Ovary (tissue), 9 donors: ENCODE data around the gene LAD1. TPM values are rescaled to one million over a fixed set of nuclear protein-coding genes. Genes with fewer than 3 reads are reported as not detected.

Experiments
- DNase-seq, 5 donors: peaks; one replicate each; pipeline ENCODE4 v3.0.0-alpha.2; 2019 to 2020
- H3K27ac ChIP-seq, 2 donors: fragments of 200-600 bp; one replicate each; pipeline versions ENCODE4 v1.5.1 to v1.8.0; 2019 to 2022
- H3K27me3 ChIP-seq: fragments of 200-600 bp; one replicate; pipeline ENCODE4 v1.8.0; 2022
- H3K36me3 ChIP-seq: fragments of 200-600 bp; sonication (generic); one replicate; pipeline ENCODE4 v1.5.1; 2019
- H3K4me1 ChIP-seq: one replicate; pipeline ENCODE4 v1.8.1; 2013; ENCODE audit warnings: mild to moderate bottlenecking, moderate library complexity; ENCODE audit not compliant: insufficient read depth
- H3K4me3 ChIP-seq: fragments of 200-600 bp; sonication (generic); one replicate; pipeline ENCODE4 v1.5.1; 2017
- H3K9me3 ChIP-seq, 2 donors: fragments of 200-600 bp in 1 of 2; sonication (generic) in 1 of 2; one replicate each; pipeline versions ENCODE4 v1.5.1 to v1.8.1; 2013 to 2019; ENCODE audit warnings: mild to moderate bottlenecking in 1 of 2, moderate library complexity in 1 of 2
- EP300 ChIP-seq: sonication (generic); formaldehyde crosslinking; IDR thresholded peaks from one replicate; pipeline ENCODE4 v1.6.1; 2017; ENCODE audit warnings: antibody characterized with exemption
- POLR2A ChIP-seq: fragments of 450-650 bp; IDR thresholded peaks from one replicate; pipeline ENCODE4 v1.6.1; 2017; ENCODE audit warnings: antibody characterized with exemption, mild to moderate bottlenecking, moderate library complexity
- WGBS, 3 donors: extraction: QIAGEN DNeasy Blood & Tissue Kit in 1 of 3; methylation state at CpG; one replicate each; pipeline versions ENCODE4 v1.1.5 to v1.1.7; 2013 to 2017; 5-methylcytosine and 5-hydroxymethylcytosine counted together
- intact Hi-C, 4 donors: fragments of 100-400 bp; cut with DNase I; formaldehyde crosslinking; loops; one replicate each; pipeline versions ENCODE4 v1.11.0 to v1.15.1; 2022 to 2023
- polyA plus RNA-seq, 2 donors: library from polyadenylated mRNA; stranded (reverse); fragments of 200-250 nt in 1 of 2; fragments of 350-450 nt in 1 of 2; fragmentation: Illumina TruSeq in 1 of 2; extraction: RNeasy Lipid Tissue Mini Kit (QIAGEN cat#74804) in 1 of 2; gene quantifications; one replicate each; pipeline ENCODE4 v1.2.3, GENCODE V29; 2013 to 2014
- total RNA-seq, 7 donors: library from RNA; depleted of rRNA in 2 of 7; stranded (reverse); fragments of >200 nt in 2 of 7; fragmentation: NEBNext Ultra II Directional in 3 of 7; extraction: Animal tissue kit (Norgen Biotek cat#: 25700) in 3 of 7; gene quantifications; one replicate each; pipeline versions ENCODE4 v1.1.0 to v1.2.4, GENCODE V29; 2016 to 2023
- TF ChIP-seq, protein P1 (sequence below), 3 donors: fragments of 450-650 bp in 2 of 3; fragments of 200-600 bp in 1 of 3; IDR thresholded peaks; one replicate each; pipeline versions ENCODE4 v1.5.1 to v1.8.0; 2016 to 2022; ENCODE audit warnings: antibody characterized with exemption in 3 of 3, mild to moderate bottlenecking in 1 of 3
- donor health status: DM: no; HTN: no; CAD: no; lungs with moderate emphysema.
- donor health status: DM: no; HTN: no; CAD: no.
- donor health status: Bipolar disorder and iron deficiency.
- donor health status: DM: yes; HTN: yes; CAD: no.
- donor health status: DM: no; HTN: no; CAD: no.
- donor health status: DM: yes; HTN: yes; CAD: no.

LAD1 gene
- total and polyA plus RNA-seq, 9 donors = 0.13 to 9.8 (median 2.1) TPM; not detected in 2

DNA sequence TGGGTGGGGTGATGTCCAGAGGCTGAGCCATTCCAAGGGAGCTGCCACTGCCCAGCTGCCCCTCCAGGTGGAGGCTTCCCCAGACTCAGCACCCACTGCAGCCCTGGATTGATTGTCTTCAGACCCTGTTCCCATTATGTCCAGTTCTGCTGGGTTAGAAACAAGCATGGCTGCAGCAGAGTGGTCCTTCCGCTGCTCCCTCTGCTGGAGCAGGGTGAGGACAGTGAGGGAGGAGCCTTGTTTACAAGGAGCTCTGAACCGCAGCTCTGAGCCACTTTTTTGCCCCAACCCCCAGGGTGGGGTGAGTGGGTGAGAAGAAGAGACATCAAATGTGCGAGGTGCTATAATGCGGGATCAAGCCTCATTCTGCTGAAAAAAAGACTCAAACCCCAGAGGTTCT, 24.0 kb downstream of the LAD1 start:
- H3K9me3 ChIP-seq = no peaks in the 10 kb centered on the region
- no peaks in the 10 kb centered on the region for H3K36me3 ChIP-seq
- no peak overlapping the region for H3K27ac ChIP-seq
- TF ChIP-seq POLR2A (no peak), EP300 (no peak)
- TF ChIP-seq, protein P1, sequence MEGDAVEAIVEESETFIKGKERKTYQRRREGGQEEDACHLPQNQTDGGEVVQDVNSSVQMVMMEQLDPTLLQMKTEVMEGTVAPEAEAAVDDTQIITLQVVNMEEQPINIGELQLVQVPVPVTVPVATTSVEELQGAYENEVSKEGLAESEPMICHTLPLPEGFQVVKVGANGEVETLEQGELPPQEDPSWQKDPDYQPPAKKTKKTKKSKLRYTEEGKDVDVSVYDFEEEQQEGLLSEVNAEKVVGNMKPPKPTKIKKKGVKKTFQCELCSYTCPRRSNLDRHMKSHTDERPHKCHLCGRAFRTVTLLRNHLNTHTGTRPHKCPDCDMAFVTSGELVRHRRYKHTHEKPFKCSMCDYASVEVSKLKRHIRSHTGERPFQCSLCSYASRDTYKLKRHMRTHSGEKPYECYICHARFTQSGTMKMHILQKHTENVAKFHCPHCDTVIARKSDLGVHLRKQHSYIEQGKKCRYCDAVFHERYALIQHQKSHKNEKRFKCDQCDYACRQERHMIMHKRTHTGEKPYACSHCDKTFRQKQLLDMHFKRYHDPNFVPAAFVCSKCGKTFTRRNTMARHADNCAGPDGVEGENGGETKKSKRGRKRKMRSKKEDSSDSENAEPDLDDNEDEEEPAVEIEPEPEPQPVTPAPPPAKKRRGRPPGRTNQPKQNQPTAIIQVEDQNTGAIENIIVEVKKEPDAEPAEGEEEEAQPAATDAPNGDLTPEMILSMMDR (IDR thresholded peaks at IDR 0.05) = no peak
- 69 to 77% (median 76%) methylated on average over 4 of the region's 4 CpGs for WGBS, 3 donors
- DNase-seq = no peak
- intact Hi-C loops = no loop called here
- peaks cover 1% of the 10 kb centered on the region for H3K4me1 ChIP-seq
- H3K27me3 ChIP-seq = no peaks in the 10 kb centered on the region
- H3K4me3 ChIP-seq = no peak overlapping the region

DNA sequence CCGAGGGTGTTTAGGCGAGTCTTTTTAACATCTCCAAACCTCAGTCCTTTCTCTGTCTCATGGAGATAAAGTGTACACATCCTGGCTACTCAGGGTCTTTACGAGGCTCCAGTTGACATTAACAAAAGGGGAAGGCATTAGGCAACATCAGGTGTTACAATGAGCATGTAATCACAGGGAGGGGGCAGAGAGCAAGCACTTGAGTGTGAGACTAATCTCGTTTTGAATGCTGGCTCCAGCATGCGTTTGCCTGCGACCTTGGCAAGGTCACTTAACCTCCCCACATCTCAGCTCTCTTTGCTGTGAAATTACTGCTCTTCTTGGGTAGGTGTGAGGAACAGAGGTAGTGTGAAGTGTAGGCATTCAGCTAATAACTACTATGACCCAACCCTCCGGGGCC, 24.8 kb downstream of the LAD1 start:
- no peak overlapping the region for H3K27ac ChIP-seq
- peaks cover 1% of the 10 kb centered on the region for H3K4me1 ChIP-seq
- H3K4me3 ChIP-seq = no peak overlapping the region
- intact Hi-C loops = no loop called here
- no peaks in the 10 kb centered on the region for H3K9me3 ChIP-seq
- H3K27me3 ChIP-seq = no peaks in the 10 kb centered on the region
- DNase-seq = no peak
- WGBS, 3 donors = 42 to 48% (median 48%) methylated on average over 7 of the region's 7 CpGs
- no peaks in the 10 kb centered on the region for H3K36me3 ChIP-seq
- TF ChIP-seq, protein P1 (IDR thresholded peaks at IDR 0.05) = no peak
- TF ChIP-seq EP300 = no peak
- TF ChIP-seq POLR2A = no peak

DNA sequence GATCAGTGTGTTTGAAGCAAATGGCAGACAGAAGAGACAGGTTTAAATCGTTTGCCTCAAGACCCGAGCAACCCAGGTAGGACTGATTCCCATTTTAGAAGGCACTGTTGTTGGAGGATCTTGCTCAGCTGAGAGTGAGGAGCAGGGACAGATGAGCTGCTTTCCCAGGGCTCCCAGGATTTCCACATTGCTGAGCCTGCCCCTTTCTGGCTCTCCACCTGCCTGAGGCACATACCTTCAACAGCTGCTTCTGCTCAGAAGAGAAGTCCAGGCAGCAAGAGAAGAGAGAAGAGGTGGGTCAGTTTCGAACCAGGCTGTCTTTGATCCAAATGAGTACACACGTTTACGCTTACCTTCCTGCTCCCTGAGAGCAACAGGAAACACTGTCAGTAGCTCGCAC, 27.3 kb downstream of the LAD1 start:
- no peaks in the 10 kb centered on the region for H3K27me3 ChIP-seq
- intact Hi-C loops = no loop called here
- no peak overlapping the region for H3K4me3 ChIP-seq
- 52 to 60% (median 53%) methylated on average over 6 of the region's 6 CpGs for WGBS, 3 donors
- no peaks in the 10 kb centered on the region for H3K36me3 ChIP-seq
- no peak overlapping the region for H3K27ac ChIP-seq
- no peaks in the 10 kb centered on the region for H3K4me1 ChIP-seq
- no peak for DNase-seq
- TF ChIP-seq POLR2A (no peak), EP300 (no peak)
- TF ChIP-seq, protein P1 (IDR thresholded peaks at IDR 0.05) = no peak
- no peaks in the 10 kb centered on the region for H3K9me3 ChIP-seq

GRCh38 chr1:201371276-201371675, 27.8 kb downstream of the LAD1 start:
- H3K27me3 ChIP-seq = no peaks in the 10 kb centered on the region
- H3K4me1 ChIP-seq = no peaks in the 10 kb centered on the region
- 70 to 82% (median 81%) methylated on average over 9 of the region's 9 CpGs for WGBS, 3 donors

More at GRCh38 chr1:201371276-201371675, 27.8 kb downstream of the LAD1 start:
- intact Hi-C loops = no loop called here
- no peak for DNase-seq
- TF ChIP-seq, protein P1 (IDR thresholded peaks at IDR 0.05) = no peak
- H3K4me3 ChIP-seq = no peak overlapping the region
- H3K27ac ChIP-seq = no peak overlapping the region
- no peaks in the 10 kb centered on the region for H3K9me3 ChIP-seq
- no peaks in the 10 kb centered on the region for H3K36me3 ChIP-seq
